GM10847 (cell line): ENCODE data around the gene VAV3.

Experiments used
- POLR2A ChIP-seq: IDR thresholded peaks from 2 replicates; pipeline ENCODE4 v1.6.1; 2011; ENCODE audit not compliant: insufficient read length; ENCODE audit errors: extremely low read depth

The VAV3 gene

GRCh38 chr1:107574044-107574443 is 390.9 kb downstream of the VAV3 start:
- TF ChIP-seq POLR2A: no peak

GRCh38 chr1:107572674-107573211 is 392.2 kb downstream of the VAV3 start:
- no peak for TF ChIP-seq POLR2A

- TF ChIP-seq POLR2A: no peak
Measured at GRCh38 chr1:107570768-107571167, 394.2 kb downstream of the VAV3 start.

GRCh38 chr1:107563441-107563840 is 401.5 kb downstream of the VAV3 start:
- no peak for TF ChIP-seq POLR2A

- no peak for TF ChIP-seq POLR2A
Measured at GRCh38 chr1:107559881-107560280, 405.1 kb downstream of the VAV3 start.

- no peak for TF ChIP-seq POLR2A
Measured at GRCh38 chr1:107557095-107557494, 407.9 kb downstream of the VAV3 start.

- TF ChIP-seq POLR2A: no peak
Measured at GRCh38 chr1:107555578-107555977, 409.4 kb downstream of the VAV3 start.

- no peak for TF ChIP-seq POLR2A
Measured at GRCh38 chr1:107552781-107553180, 412.2 kb downstream of the VAV3 start.

GRCh38 chr1:107551456-107551855 is 413.5 kb downstream of the VAV3 start:
- TF ChIP-seq POLR2A: no peak

GRCh38 chr1:107550358-107550757 is 414.6 kb downstream of the VAV3 start:
- TF ChIP-seq POLR2A: no peak

GRCh38 chr1:107549152-107549810 is 415.7 kb downstream of the VAV3 start:
- no peak for TF ChIP-seq POLR2A

GRCh38 chr1:107548276-107548675 is 416.7 kb downstream of the VAV3 start:
- TF ChIP-seq POLR2A: no peak

- no peak for TF ChIP-seq POLR2A
Measured at GRCh38 chr1:107547363-107548155, 417.4 kb downstream of the VAV3 start.

GRCh38 chr1:107546576-107546975 is 418.4 kb downstream of the VAV3 start:
- no peak for TF ChIP-seq POLR2A

- TF ChIP-seq POLR2A: no peak
Measured at GRCh38 chr1:107545879-107546278, 419.1 kb downstream of the VAV3 start.

GRCh38 chr1:107545056-107545577 is 419.9 kb downstream of the VAV3 start:
- TF ChIP-seq POLR2A: no peak
